IPS-20b (cell line): ENCODE measurements around the gene RNF215.
"Not testable (repeated sequence)": the region's sequence is repeated elsewhere in the genome, so short reads cannot be mapped to it uniquely, and the experiment has no call there.

Experiments
- H3K27ac ChIP-seq: one replicate; pipeline ENCODE4 v1.5.1; 2013; ENCODE audit warnings: low read length
- H3K27me3 ChIP-seq: 2 replicates; pipeline ENCODE4 v1.6.1; 2013; ENCODE audit warnings: mild to moderate bottlenecking, low read length, inconsistent platforms; ENCODE audit not compliant: insufficient read depth
- H3K36me3 ChIP-seq: 2 replicates; pipeline ENCODE4 v1.6.1; 2013; ENCODE audit warnings: low read depth, mild to moderate bottlenecking, inconsistent platforms, low read length, moderate library complexity; ENCODE audit not compliant: insufficient read depth
- H3K4me1 ChIP-seq: 2 replicates; pipeline ENCODE4 v1.6.1; 2013; ENCODE audit warnings: mild to moderate bottlenecking, control low read depth, inconsistent platforms, low read length, moderate library complexity; ENCODE audit not compliant: insufficient read depth
- H3K4me3 ChIP-seq: 2 replicates; pipeline ENCODE4 v1.5.1; 2013; ENCODE audit warnings: mild to moderate bottlenecking, low read length, inconsistent platforms
- H3K9ac ChIP-seq: 2 replicates; pipeline ENCODE4 v1.6.1; 2013; ENCODE audit warnings: low read depth, mild to moderate bottlenecking, inconsistent platforms, low read length, moderate library complexity
- H3K9me3 ChIP-seq: 2 replicates; pipeline ENCODE4 v1.6.1; 2013; ENCODE audit warnings: mild to moderate bottlenecking, low read depth, low read length, inconsistent platforms; ENCODE audit not compliant: insufficient read depth

The RNF215 gene

DNA sequence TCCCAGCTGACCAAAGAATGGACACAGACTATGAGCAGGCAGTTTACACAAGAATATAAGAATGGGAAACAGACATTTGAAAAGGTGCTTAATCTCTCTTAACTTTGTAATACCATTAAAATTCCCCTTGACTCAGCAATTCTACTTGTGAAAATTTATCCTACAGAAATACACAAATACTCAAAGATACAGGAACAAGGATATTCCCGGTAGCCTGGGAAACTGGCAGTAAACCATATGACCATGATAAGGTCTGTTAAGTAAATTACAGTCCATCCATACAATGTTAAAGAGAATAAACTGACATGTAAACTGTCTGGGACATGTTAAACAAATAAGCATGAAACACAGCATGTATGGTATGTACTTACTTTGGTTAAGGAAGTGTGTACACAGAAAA, 29.6 kb upstream of the RNF215 start:
- Histone ChIP-seq H3K9ac (no peak overlapping the region), H3K36me3 (peaks cover 52% of the 10 kb centered on the region), H3K27ac (no peak overlapping the region), H3K27me3 (no peaks in the 10 kb centered on the region), H3K4me1 (peaks cover 2% of the 10 kb centered on the region; the same call in 1 of the 2 replicates), H3K9me3 (no peaks in the 10 kb centered on the region), H3K4me3 (no peak overlapping the region)

DNA sequence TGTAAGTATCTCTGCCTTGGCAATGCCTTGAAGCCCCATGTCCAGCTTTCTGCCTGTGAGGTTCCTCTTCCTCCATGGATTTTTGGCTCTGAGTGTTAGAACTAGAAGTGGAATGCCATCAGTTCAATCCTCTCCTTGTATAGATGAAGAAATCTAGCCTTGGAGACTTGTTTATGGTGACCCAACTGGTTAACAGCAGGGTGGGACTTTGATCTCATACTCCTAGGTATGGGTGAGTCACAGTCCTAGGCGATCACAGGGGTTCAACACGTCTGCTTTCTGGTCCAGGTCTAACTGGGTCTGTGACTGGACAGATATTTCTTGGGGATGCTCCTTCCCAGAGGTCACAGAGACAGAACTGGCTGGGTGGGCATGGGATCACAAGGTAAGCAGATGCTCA, 29.2 kb upstream of the RNF215 start:
- H3K9ac ChIP-seq, result no peak overlapping the region
- no peaks in the 10 kb centered on the region for H3K9me3 ChIP-seq
- no peak overlapping the region for H3K4me3 ChIP-seq
- H3K36me3 ChIP-seq, result peaks cover 47% of the 10 kb centered on the region
- no peaks in the 10 kb centered on the region for H3K27me3 ChIP-seq
- H3K4me1 ChIP-seq, result no peaks in the 10 kb centered on the region
- no peak overlapping the region for H3K27ac ChIP-seq

DNA sequence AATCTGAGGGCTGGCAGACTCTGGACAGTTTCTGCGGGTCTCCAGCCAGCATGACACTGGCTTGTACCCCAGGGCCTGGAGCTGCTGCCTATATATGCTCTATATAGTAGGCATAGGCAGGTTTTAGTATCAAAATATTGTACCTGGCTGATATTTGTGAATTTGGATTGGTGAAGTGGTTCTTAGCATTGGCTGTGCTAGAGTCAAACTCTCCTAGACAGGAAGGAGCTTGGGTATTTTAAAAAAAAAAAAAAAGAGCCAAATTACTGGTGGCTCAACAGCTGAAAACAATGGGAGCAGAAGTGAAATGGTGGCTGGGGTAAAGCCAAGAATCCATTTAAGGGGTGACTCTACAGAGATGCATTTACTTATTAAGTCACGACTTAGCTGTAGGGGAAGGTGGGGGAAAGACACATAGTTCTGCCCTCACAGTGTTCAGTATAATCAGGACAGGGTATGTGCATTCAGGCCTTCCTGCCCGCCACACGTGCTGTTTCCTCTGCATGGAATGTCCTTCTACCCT, 27.4 kb upstream of the RNF215 start:
- H3K27ac ChIP-seq, result no peak overlapping the region
- H3K9ac ChIP-seq, result no peak overlapping the region

DNA sequence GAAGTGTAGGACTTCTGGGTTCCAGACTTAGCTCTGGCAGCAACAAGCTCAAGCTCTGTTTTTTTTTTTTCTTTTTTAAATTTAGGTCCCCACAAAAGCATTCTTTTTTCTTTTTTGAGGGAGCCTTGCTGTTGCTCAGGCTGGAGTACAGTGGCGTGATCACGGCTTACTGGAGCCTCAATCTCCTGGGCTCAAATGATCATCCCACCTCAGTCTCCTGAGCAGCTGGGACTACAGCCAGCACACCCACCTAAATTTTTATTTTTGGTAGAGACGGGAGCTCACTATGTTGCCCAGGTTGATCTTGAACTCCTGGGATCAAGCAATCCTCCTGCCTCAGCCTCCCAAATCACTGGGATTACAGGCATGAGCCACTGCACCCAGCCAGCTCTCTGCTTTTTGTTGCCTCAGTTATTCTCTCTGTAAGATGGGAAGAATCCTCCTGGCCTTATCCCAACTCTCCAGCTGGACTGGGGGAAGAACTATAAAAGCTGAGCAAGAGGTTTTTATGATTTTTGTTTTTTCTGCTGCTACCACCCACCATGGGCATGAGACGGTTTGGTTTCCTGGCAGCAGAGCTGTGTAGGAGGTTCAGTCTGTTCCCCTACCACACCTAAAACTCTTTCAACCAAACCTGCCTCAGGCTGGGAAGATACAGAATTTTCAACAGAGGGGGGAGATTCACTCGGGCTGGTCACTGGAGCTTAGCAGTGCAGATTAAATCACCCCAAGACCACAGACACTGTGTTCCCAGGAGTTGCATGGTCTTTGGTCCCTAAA, 26.7 kb upstream of the RNF215 start:
- no peak overlapping the region for H3K4me3 ChIP-seq
- peaks cover 37% of the 10 kb centered on the region for H3K36me3 ChIP-seq
- H3K27ac ChIP-seq, result no peak overlapping the region

More for the DNA sequence above, 27.4 kb upstream of the RNF215 start:
- Histone ChIP-seq H3K4me1 (no peaks in the 10 kb centered on the region), H3K9me3 (no peaks in the 10 kb centered on the region), H3K4me3 (no peak overlapping the region), H3K27me3 (no peaks in the 10 kb centered on the region), H3K36me3 (peaks cover 37% of the 10 kb centered on the region)

DNA sequence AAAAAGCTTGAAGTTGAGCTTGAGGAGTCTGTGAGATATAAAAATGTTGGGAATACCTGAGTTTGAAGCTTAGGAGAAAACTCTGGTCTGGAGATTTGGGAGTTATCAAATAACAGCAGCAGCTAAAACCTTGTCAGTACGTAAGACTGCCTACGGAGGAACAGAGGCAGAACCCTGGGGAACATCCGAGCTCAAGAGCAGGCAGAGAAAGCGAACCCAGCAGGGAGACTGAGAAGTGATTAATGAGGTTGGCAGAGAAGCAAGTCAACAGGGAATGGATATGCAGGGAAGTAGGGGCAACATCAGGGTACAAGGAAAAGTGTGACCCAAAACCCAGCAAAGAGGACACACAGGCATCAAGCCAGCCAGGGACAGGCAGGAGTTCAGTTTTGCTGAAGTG, 25.8 kb upstream of the RNF215 start:
- no peak overlapping the region for H3K4me3 ChIP-seq
- H3K9me3 ChIP-seq, result no peaks in the 10 kb centered on the region
- no peaks in the 10 kb centered on the region for H3K27me3 ChIP-seq
- H3K9ac ChIP-seq, result no peak overlapping the region
- no peaks in the 10 kb centered on the region for H3K4me1 ChIP-seq
- no peak overlapping the region for H3K27ac ChIP-seq
- peaks cover 31% of the 10 kb centered on the region for H3K36me3 ChIP-seq

More for the DNA sequence above, 26.7 kb upstream of the RNF215 start:
- no peaks in the 10 kb centered on the region for H3K27me3 ChIP-seq
- no peaks in the 10 kb centered on the region for H3K4me1 ChIP-seq
- H3K9me3 ChIP-seq, result no peaks in the 10 kb centered on the region
- no peak overlapping the region for H3K9ac ChIP-seq

DNA sequence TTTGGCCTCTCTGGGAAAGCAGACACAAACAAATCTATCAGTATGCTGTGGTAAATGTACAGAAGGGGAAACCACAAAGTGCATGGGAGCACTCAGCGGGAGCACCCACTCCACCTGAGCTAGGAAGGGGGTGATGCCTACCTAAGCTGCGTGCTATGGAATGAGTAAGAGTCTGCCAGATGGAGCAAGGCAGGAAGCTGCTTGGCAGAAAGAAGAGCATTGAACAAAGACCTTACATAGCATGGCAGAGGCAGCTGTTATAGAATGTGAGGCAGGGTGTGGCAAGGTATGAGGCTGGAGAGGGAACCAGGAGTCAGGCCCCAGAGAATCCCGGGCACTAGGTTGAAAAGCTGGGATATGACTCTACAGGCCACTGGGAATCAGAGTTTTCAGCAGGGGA, 24.6 kb upstream of the RNF215 start:
- no peak overlapping the region for H3K9ac ChIP-seq
- no peaks in the 10 kb centered on the region for H3K27me3 ChIP-seq
- H3K27ac ChIP-seq, result no peak overlapping the region
- no peak overlapping the region for H3K4me3 ChIP-seq
- no peaks in the 10 kb centered on the region for H3K9me3 ChIP-seq
- H3K36me3 ChIP-seq, result peaks cover 26% of the 10 kb centered on the region; the same call in 1 of the 2 replicates
- no peaks in the 10 kb centered on the region for H3K4me1 ChIP-seq

DNA sequence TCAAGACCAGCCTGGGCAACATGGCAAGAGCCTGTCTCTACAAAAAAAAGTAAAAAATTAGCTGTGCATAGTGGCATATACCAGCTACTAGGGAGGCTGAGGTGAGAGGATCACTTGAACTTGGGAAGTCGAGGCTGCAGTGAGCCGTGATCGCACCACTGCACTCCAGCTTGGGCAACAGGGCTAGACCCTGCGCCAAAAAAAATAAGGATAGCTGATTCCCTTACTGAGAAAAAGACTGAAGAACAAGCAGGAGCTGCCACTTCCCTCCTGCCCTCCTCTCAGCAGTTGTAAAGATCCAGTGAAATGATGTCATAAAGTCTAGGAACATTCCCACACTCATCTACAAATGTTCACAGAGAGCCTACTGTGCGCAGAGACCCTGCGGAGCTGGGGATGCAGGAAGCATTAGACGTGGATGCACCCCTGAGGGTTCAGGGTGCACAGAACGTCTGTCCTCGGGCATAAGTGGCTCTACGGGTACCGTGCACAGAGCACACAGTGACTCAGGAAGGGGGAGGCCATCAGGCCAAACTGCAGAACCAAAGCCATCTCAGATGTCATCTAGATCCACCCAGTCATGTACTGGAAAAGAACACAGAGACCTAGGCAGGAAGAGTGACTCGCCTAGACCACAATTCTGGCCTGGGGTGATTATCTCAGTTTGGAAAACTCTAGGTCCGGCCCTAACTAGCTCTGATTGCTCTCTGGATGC, 21.3 kb upstream of the RNF215 start:
- H3K27me3 ChIP-seq, result no peaks in the 10 kb centered on the region
- H3K36me3 ChIP-seq, result peaks cover 7% of the 10 kb centered on the region; the same call in 1 of the 2 replicates
- no peaks in the 10 kb centered on the region for H3K4me1 ChIP-seq
- no peak overlapping the region for H3K27ac ChIP-seq
- no peak overlapping the region for H3K9ac ChIP-seq
- H3K4me3 ChIP-seq, result no peak overlapping the region
- H3K9me3 ChIP-seq, result no peaks in the 10 kb centered on the region

DNA sequence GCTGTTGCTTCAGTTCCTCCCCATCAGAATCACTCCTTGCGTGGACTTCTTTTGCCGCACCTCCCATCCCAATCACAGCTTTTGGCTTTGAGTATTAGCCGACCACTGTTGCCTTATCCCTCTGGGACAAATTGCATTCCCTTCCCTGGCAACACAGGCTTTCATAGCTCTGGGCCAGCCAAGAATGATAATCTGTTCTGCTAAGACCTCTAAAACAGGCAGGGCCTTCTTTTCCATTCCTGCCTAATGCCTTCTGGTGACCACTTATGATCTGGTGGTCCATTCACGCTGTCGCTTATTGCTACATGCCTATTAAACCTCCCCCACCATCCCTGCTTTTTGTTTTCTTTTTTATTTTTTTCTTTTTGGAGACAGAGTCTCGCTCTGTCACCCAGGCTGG, 19.2 kb upstream of the RNF215 start:
- no peak overlapping the region for H3K9ac ChIP-seq
- peaks cover 7% of the 10 kb centered on the region; the same call in 1 of the 2 replicates for H3K36me3 ChIP-seq
- H3K9me3 ChIP-seq, result no peaks in the 10 kb centered on the region
- no peaks in the 10 kb centered on the region for H3K27me3 ChIP-seq
- no peak overlapping the region for H3K27ac ChIP-seq
- peaks cover 6% of the 10 kb centered on the region; the same call in 1 of the 2 replicates for H3K4me1 ChIP-seq
- no peak overlapping the region for H3K4me3 ChIP-seq

DNA sequence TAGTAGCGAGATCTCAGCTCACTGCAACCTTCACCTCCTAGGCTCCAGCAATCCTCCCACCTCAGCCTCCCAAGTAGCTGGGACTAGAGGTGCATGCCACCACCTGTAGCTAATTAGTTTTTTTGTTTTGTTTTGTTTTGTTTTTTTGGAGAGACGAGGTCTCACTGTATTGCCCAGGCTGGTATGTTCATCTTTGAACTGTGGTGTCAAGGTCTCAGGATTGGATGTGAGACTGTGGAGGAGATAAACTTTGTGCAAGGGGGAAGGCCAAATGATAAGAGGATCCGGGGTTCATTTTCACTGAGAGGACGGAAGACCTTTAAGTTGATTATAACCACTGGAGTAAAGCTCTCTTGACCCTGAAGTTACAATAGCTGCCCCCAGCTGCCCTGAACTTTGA, 18.5 kb upstream of the RNF215 start:
- H3K9me3 ChIP-seq, result no peaks in the 10 kb centered on the region
- H3K36me3 ChIP-seq, result peaks cover 7% of the 10 kb centered on the region; the same call in 1 of the 2 replicates
- no peaks in the 10 kb centered on the region for H3K27me3 ChIP-seq
- no peak overlapping the region for H3K9ac ChIP-seq
- no peak overlapping the region for H3K4me3 ChIP-seq
- no peak overlapping the region for H3K27ac ChIP-seq
- H3K4me1 ChIP-seq, result peaks cover 6% of the 10 kb centered on the region; the same call in 1 of the 2 replicates

DNA sequence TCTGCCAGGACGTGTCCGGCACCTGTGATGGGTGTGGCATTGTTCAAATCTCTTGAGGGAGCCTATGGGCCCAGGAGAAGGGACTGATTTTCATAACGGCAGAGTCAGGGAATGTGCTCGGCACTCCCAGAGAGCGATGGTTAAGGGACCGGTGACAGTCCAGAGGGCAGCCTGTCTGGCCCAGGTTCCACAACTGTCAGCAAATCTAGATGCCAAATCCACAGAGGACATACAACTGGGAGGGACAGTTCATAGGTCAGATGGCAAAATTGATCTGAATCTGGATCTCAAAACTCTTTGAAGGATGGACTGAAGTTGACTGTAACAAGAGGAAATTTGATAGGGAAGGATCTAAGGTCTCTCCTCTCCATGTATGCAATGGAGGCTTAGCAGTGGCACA, 17.1 kb upstream of the RNF215 start:
- Histone ChIP-seq H3K4me1 (peaks cover 6% of the 10 kb centered on the region; the same call in 1 of the 2 replicates), H3K27me3 (peaks cover 6% of the 10 kb centered on the region), H3K36me3 (peaks cover 7% of the 10 kb centered on the region; the same call in 1 of the 2 replicates), H3K9me3 (no peaks in the 10 kb centered on the region), H3K4me3 (no peak overlapping the region), H3K9ac (no peak overlapping the region), H3K27ac (no peak overlapping the region)

DNA sequence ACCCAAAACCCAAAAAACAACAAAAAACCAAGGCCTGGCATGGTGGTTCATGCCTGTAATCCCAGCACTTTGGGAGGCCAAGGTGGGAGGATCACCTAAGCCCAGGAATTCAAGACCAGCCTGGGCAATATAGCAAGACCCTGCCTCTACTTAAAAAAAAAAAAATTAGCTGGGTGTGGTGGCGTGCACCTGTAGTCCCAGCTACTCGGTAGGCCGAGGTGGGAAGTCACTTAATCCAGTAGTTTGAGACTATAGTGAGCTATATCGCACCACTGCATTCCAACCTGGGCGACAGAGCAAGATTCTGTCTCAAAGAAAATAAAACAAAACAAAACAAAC, 15.5 kb upstream of the RNF215 start:
- H3K9ac ChIP-seq, H3K4me1 ChIP-seq, H3K4me3 ChIP-seq, H3K36me3 ChIP-seq, H3K9me3 ChIP-seq, H3K27ac ChIP-seq: not testable (repeated sequence)
- H3K27me3 ChIP-seq, result peaks cover 21% of the 10 kb centered on the region
